ENCODE data around the gene C2orf74.
A peak's percentile ranks its signal among the peaks of the same experiment; 100 is the strongest.

Gene C2orf74

GRCh38 chr2:61178603-61179545 lies 16.9 kb downstream of the C2orf74 start:
- DNase-seq (ENCODE audit: low read depth): peak; percentile 56
- TF ChIP-seq CTCF (conservative IDR thresholded peaks at IDR 0.05; ENCODE audit: low read depth, low read length): no peak
- peak overlapping the region; percentile 69 for H3K4me3 ChIP-seq (ENCODE audit: low read depth, low read length)

- peak overlapping the region; percentile 21 for H3K4me3 ChIP-seq (ENCODE audit: low read depth, low read length)
- TF ChIP-seq CTCF (conservative IDR thresholded peaks at IDR 0.05; ENCODE audit: low read depth, low read length): no peak
- peak; percentile 58 for DNase-seq (ENCODE audit: low read depth)
Observed at GRCh38 chr2:61179701-61180639, 18.0 kb downstream of the C2orf74 start.

DNA sequence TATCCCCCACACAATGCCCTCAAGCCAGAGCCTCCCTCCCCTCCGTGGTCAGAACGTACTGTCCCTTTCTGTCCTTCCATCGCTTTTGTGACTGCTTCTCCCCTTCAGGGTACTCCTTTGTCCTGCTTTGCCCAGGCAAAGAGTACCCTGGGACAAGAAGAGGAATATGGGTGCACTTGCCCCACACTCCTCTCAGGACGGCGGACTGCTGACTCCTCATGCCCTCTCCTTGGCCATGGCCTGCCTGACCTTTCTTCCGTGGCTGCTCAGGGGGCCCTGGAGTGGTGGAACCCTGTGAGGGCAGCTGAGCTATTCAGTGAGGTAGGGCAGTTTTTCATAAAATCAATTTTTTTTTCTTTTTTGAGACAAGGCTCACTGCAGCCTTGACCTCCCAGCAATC lies 18.7 kb downstream of the C2orf74 start:
- no peak for TF ChIP-seq CTCF (conservative IDR thresholded peaks at IDR 0.05; ENCODE audit: low read depth, low read length)
- no peak for DNase-seq (ENCODE audit: low read depth)
- no peak overlapping the region for H3K4me3 ChIP-seq (ENCODE audit: low read depth, low read length)

DNA sequence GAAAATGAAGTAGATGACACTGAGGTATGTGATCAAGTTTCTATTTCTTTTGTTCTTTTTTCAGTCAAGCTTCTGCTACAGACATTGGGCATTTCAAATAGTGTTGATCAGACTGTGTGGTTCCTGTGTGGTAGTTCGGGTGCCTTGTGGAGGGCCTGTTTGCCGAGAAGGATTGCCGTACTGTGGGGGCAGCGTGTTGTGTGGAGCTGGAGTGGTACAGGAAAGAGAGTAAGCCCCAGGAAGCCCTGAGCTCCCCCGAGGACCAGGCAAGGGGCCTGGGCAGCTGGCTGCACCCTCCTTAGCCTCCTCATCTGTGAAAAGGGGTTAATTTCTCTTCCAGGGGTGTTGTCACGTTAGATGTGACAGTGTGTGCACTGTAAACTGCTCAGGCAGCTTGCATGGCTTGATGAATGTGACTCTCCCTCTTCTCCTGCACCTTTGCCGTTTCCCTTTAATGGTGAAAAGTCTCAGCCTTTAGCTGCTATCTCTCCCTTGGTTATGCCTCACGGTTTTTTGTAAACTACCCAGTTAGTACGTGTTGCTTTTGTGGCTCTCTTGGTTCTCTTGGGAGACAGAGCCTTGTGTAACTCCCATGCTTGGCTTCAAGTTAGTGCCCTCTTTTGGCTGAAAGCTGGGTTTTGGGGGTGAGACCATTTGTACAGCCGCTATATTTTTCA lies 19.5 kb downstream of the C2orf74 start:
- peak; percentile 5 for TF ChIP-seq CTCF (conservative IDR thresholded peaks at IDR 0.05; ENCODE audit: low read depth, low read length)
- DNase-seq (ENCODE audit: low read depth): peak; percentile 22
- H3K4me3 ChIP-seq (ENCODE audit: low read depth, low read length): no peak overlapping the region

DNA sequence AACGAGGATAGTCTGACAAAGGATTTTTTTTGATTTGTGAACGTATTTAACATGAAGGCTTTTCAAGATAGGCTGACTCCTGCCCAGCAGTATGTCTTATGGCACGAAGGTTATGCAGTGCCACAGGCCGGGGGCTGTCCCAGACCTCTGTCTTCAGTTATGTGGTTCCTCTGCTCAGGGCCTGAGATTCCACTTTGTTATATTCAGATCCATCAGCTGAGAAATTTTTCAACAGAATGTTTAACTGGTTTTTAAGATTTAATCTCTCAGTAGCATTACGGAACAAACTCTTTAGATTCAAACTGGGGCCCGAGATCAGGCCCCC lies 20.0 kb downstream of the C2orf74 start:
- no peak for TF ChIP-seq CTCF (conservative IDR thresholded peaks at IDR 0.05; ENCODE audit: low read depth, low read length)
- DNase-seq (ENCODE audit: low read depth): no peak
- H3K4me3 ChIP-seq (ENCODE audit: low read depth, low read length): no peak overlapping the region

DNA sequence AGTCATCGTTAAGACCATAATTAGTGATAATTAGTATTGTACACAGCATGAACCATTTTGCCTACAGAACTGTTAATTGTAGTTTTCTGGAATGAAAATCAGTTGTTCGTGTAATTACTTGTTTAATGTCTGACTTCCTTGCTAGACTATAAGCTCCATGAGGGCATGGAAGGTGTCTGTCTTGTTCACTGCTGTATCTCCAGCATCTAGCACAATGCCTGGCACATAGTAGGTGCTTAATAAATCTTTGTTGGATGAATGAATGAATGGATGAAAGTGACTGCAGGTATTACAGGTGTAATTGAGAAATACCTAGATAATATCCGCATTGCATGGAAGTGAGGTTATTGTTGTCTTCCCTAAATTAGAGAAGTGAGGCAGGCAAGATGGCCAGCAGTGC lies 21.8 kb downstream of the C2orf74 start:
- TF ChIP-seq CTCF (conservative IDR thresholded peaks at IDR 0.05; ENCODE audit: low read depth, low read length): no peak
- H3K4me3 ChIP-seq (ENCODE audit: low read depth, low read length): no peak overlapping the region
- no peak for DNase-seq (ENCODE audit: low read depth)
